Activated CD4-positive, alpha-beta memory T cell treated with anti-CD3 and anti-CD28 coated beads, Interleukin-2, amount 10 ng/mL, durations not matched to agents 7 days and 5 days (primary cell): ENCODE data around the gene NKIRAS1. TPM values are rescaled to one million over a fixed set of nuclear protein-coding genes. Genes with fewer than 3 reads are reported as not detected.
"Not testable (repeated sequence)": the region's sequence is repeated elsewhere in the genome, so short reads cannot be mapped to it uniquely, and the experiment has no call there.

ENCODE experiments used
- CTCF ChIA-PET: fragments of 350-600 bp; sonication (Branson Sonifier 250); formaldehyde crosslinking; loops from one replicate; lab custom pipeline; 2021; ENCODE audit warnings: antibody characterized with exemption, inconsistent platforms; lab: Charles Lee
- POLR2A ChIA-PET: fragments of 350-600 bp; sonication (Branson Sonifier 250); formaldehyde crosslinking; loops from one replicate; lab custom pipeline; 2021; ENCODE audit warnings: antibody characterized with exemption; lab: Charles Lee
- DNase-seq: peaks from one replicate; pipeline ENCODE4 v3.0.0-alpha.2; 2020
- H3K27ac Mint-ChIP-seq: one replicate; pipeline ENCODE4 v1.8.0; 2021; ENCODE audit warnings: mild to moderate bottlenecking, mixed read lengths
- H3K27me3 Mint-ChIP-seq: one replicate; pipeline ENCODE4 v1.8.0; 2021; ENCODE audit warnings: mixed read lengths
- H3K36me3 Mint-ChIP-seq: one replicate; pipeline ENCODE4 v1.8.0; 2021; ENCODE audit warnings: low read depth, mixed read lengths
- H3K4me1 Mint-ChIP-seq: one replicate; pipeline ENCODE4 v1.8.0; 2021; ENCODE audit warnings: mixed read lengths
- H3K4me3 Mint-ChIP-seq: one replicate; pipeline ENCODE4 v1.8.0; 2021; ENCODE audit warnings: mild to moderate bottlenecking, mixed read lengths
- H3K9me3 Mint-ChIP-seq: one replicate; pipeline ENCODE4 v1.8.0; 2021; ENCODE audit warnings: mixed read lengths
- total RNA-seq, 2 experiments: library from RNA; stranded (reverse); gene quantifications; one replicate each; pipeline ENCODE4 v1.2.3, GENCODE V29; 2021

The NKIRAS1 gene
- total RNA-seq, 2 experiments from 2014 or later: 3.0 to 3.1 TPM

DNA sequence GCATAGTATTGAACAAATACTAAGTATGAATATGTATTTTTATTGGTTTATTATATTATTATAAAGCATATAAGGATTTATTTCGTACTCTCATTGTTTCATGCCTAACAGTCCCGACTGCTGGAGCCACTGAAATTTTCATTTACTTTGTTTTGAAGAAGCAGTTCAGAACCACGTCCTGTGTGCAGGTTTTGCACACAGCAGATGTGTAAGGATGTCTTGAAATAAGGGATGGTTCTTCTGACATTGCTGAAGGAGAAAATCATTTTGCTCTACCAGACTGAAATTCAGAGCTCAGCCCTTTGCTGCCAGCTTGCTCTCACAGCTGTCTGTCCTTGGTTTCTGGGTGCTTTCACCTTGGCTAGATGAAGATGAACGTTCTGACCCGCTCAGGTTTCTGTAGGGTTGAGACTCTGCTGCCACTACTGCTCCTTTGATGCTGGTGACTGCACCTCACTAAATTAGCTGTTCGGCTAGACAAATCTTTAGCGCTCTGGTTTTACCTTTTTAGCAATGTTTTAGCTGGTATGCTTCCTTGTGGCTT lies 56.9 kb downstream of the NKIRAS1 start:
- POLR2A ChIA-PET: no interaction called here
- Mint-ChIP-seq H3K27me3 (no peaks in the 10 kb centered on the region), H3K36me3 (peaks cover 6% of the 10 kb centered on the region), H3K4me3 (no peak overlapping the region), H3K27ac (no peak overlapping the region), H3K9me3 (no peaks in the 10 kb centered on the region), H3K4me1 (peaks cover 18% of the 10 kb centered on the region)
- no peak for DNase-seq
- CTCF ChIA-PET: no interaction called here

DNA sequence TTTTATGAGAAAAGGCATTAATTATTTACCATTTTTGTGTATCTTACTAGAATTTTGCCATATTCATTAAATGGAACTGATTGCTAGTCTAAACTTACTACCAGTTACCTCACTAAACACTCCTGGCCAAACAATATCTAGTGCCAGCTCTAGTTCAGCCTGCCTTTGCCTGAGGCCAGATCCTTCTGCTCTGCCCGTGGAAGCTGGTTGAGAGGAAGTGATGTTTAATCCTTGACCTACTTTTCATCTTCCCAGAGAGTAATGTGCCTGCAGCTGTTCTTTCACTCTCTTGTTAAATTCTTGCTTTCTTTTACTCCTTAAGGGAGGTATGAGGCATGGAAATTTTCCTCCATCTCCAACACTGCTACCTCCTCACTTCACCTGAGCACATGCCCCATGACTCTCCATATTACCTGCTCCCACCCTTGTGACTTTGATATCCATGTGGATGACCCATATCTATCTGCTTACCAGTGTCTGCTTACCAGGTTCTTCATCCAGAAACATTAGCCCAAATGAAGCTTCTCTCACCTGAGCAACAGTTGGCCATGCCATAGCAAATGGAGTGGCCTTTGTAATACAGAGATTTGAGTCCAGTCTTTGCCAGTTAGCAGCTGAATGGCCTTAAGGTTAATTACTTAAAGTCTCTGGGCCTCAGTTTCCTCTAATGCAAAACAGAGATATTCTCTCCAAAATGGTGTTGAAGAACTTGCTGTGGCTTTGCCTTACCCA lies 57.6 kb downstream of the NKIRAS1 start:
- H3K4me3 Mint-ChIP-seq: no peak overlapping the region
- H3K9me3 Mint-ChIP-seq: no peaks in the 10 kb centered on the region
- ChIA-PET CTCF (no interaction called here), POLR2A (no interaction called here)
- H3K36me3 Mint-ChIP-seq: peaks cover 5% of the 10 kb centered on the region
- H3K27ac Mint-ChIP-seq: no peak overlapping the region
- H3K4me1 Mint-ChIP-seq: peaks cover 18% of the 10 kb centered on the region
- DNase-seq: no peak
- H3K27me3 Mint-ChIP-seq: no peaks in the 10 kb centered on the region

DNA sequence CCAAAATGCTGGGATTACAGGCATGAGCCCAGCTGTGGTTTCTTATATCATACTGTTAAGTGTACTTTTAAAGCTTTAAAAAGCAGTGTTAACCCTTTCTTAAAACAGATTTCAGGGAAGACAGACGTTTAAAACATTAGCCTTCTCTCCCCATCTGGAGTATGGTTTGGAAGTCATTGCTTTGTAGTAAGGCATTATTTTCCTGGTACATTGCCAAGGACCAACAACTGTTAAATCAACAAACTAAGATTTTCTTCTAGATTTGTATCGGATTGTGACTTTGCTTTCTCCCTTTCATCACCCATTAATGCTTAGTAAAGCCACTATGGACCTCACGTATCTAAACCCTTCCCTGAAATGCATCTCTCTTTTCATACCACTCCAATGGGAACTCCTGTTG lies 60.5 kb downstream of the NKIRAS1 start:
- no peak overlapping the region for H3K4me3 Mint-ChIP-seq
- H3K36me3 Mint-ChIP-seq: peaks cover 20% of the 10 kb centered on the region
- DNase-seq: no peak
- H3K9me3 Mint-ChIP-seq: peaks cover 6% of the 10 kb centered on the region
- ChIA-PET POLR2A (no interaction called here), CTCF (no interaction called here)
- H3K27ac Mint-ChIP-seq: no peak overlapping the region
- H3K4me1 Mint-ChIP-seq: peaks cover 18% of the 10 kb centered on the region
- no peaks in the 10 kb centered on the region for H3K27me3 Mint-ChIP-seq

DNA sequence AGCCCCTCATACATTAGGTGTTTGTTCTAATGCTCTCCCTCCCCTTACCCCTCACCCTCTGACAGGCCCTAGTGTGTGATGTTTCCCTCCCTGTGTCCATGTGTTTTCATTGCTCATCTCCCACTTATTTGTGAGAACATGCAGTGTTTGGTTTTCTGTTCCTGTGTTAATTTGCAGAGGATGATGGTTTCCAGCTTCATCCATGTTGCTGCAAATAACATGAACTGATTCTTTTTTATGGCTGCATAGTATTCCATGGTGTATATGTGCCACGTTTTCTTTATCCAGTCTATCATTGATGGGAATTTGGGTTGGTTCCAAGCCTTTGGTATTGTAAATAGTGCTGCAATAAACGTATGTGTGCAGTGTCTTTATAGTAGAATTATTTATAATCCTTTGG lies 67.3 kb downstream of the NKIRAS1 start:
- POLR2A ChIA-PET, H3K27me3 Mint-ChIP-seq, DNase-seq, H3K4me1 Mint-ChIP-seq, H3K9me3 Mint-ChIP-seq, H3K27ac Mint-ChIP-seq, H3K4me3 Mint-ChIP-seq, CTCF ChIA-PET: not testable (repeated sequence)
- peaks cover 26% of the 10 kb centered on the region for H3K36me3 Mint-ChIP-seq

DNA sequence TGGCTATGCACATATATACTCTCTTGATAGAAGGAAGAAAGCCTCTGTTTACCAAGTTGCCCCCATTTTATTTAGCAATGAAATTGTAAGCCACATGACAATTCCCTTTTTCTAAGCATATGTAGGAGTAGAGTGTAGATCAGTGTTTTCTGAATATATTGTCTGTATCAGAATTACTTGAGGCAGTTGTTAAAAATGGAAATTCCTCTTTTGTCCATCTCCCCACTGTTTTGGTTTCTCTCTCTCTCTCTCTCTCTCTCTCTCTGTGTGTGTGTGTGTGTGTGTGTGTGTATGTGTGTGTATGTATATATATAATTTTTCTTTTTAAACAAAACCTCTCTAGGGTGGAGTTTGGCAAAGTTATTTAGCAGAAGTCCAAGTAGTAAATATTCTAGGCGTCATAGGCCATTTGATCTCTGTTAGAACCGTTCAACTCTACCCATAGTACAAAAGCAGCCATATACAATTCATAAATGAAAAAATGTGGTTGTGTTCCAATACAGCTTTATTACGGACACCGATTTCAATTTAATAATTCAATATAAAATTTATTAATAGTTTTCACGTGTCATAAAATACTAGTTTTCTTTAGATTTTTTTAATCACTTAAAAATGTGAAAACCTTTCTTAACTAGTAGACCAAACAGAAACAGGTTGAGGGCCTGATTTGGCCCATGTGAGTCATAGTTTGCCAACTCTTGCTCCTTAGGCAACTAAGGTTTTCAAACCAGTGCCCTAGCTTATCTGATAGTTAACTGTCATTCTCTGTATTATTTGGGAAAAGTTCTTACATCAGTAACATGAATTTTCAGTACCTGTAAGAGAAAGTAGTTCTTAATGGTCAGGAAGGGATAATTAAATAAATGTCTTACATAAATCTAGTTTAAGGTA lies 71.2 kb downstream of the NKIRAS1 start:
- no peaks in the 10 kb centered on the region for H3K27me3 Mint-ChIP-seq
- H3K36me3 Mint-ChIP-seq: peaks cover 8% of the 10 kb centered on the region
- ChIA-PET CTCF (interaction anchor here (1.0 kb wide), 1 partner anchor 43 kb away, joined by 3 read pairs; no protein-coding TSS in a partner anchor), POLR2A (no interaction called here)
- H3K4me1 Mint-ChIP-seq: no peaks in the 10 kb centered on the region
- no peak overlapping the region for H3K27ac Mint-ChIP-seq
- H3K9me3 Mint-ChIP-seq: no peaks in the 10 kb centered on the region
- DNase-seq: no peak
- no peak overlapping the region for H3K4me3 Mint-ChIP-seq

DNA sequence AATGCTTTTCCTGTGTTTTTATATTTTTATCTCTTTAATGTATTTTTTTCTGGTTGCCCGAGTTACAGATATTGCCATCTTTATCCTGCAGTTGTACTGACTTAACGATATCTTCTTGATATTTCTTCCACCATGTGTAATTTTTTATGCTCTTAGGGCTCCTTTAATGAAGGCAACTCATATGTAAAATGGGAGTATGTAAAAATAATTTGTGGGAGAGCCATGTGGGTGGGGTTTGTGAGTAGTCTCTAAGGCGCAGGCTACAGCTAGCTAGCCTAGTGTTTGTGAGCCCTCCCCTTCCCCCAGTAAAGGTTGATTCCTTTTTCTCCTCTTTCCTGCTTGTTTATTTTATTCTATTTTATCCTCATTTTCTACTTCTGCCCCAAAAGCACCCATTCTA lies 72.9 kb downstream of the NKIRAS1 start:
- Mint-ChIP-seq H3K36me3 (peaks cover 8% of the 10 kb centered on the region), H3K9me3 (no peaks in the 10 kb centered on the region), H3K4me3 (no peak overlapping the region), H3K27ac (no peak overlapping the region), H3K27me3 (no peaks in the 10 kb centered on the region), H3K4me1 (no peaks in the 10 kb centered on the region)
- ChIA-PET POLR2A (no interaction called here), CTCF (no interaction called here)
- no peak for DNase-seq

Other genes with a start within 250 kb of the NKIRAS1 start
- 10 to 100 TPM; 64.0 to 72.8 TPM for gene UBE2E1, start 111.0 kb downstream of the NKIRAS1 start, total RNA-seq
- 1,000 to 10,000 TPM; 1,398 to 1,426 TPM for gene RPL15, start 142 bp upstream of the NKIRAS1 start, total RNA-seq
- 1 to 10 TPM; 6.2 to 8.2 TPM for gene NR1D2, start 28.3 kb upstream of the NKIRAS1 start, total RNA-seq